Glomerular endothelial cell (primary cell): ENCODE measurements around the gene MPV17. TPM values are rescaled to one million over a fixed set of nuclear protein-coding genes. Genes with fewer than 3 reads are reported as not detected.
"Not testable (repeated sequence)": the region's sequence is repeated elsewhere in the genome, so short reads cannot be mapped to it uniquely, and the experiment has no call there.

Source experiments
- DNase-seq: peaks from one replicate; pipeline ENCODE4 v3.0.0-alpha.2; 2011; ENCODE audit warnings: low read depth, low spot score; ENCODE audit errors: extremely low read depth
- total RNA-seq: library from RNA; depleted of rRNA; stranded (reverse); fragments of >200 nt; gene quantifications from 2 replicates; pipeline ENCODE4 v1.2.3, GENCODE V29; 2015

MPV17 gene, protein sequence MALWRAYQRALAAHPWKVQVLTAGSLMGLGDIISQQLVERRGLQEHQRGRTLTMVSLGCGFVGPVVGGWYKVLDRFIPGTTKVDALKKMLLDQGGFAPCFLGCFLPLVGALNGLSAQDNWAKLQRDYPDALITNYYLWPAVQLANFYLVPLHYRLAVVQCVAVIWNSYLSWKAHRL
- 103 and 117 TPM in 2 replicates for total RNA-seq

DNA sequence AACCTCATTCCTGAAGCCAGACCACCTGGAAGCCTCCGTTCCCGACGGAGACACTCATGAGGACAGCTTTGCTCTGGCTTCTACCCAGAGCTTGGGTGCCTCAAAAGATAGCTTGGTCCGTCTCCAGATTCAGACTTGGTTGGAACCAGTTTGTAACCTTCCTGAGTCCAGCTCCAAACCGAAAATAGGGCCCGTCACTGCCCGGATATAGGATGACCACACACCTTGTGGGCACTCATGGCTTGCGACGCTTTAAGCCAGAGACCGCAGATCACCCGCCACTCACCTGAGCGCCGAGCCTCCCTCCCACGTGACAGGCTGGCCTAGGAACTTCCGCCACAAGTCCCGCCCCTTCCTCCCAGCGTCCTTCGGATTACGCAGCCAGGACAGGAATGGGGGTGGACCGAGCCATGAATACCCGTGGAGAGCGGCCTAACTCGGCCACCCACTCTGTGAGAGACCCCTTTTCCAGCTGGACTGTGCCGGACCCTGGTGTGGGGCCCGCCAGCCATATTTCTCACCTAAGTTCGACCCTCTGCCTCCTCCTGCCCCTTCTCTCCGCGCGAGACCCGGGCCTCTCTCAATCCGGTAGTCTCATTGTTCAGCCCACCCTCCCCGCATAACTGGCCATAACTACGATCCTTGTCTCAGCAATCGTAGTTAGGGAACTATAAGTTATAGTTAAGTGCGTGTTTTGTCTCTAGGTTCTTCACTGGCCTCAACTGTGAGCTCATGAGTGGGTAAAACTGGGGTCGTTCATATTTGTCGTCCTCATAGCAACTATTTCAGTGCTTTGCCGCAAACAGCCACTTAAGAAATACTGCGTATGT, at the start of gene MPV17:
MPV17 (minus strand) TSS at position 332 of the 830 bp plus-strand sequence. CDS start 580 bp downstream, outside the sequence.
- no peak for DNase-seq

DNA sequence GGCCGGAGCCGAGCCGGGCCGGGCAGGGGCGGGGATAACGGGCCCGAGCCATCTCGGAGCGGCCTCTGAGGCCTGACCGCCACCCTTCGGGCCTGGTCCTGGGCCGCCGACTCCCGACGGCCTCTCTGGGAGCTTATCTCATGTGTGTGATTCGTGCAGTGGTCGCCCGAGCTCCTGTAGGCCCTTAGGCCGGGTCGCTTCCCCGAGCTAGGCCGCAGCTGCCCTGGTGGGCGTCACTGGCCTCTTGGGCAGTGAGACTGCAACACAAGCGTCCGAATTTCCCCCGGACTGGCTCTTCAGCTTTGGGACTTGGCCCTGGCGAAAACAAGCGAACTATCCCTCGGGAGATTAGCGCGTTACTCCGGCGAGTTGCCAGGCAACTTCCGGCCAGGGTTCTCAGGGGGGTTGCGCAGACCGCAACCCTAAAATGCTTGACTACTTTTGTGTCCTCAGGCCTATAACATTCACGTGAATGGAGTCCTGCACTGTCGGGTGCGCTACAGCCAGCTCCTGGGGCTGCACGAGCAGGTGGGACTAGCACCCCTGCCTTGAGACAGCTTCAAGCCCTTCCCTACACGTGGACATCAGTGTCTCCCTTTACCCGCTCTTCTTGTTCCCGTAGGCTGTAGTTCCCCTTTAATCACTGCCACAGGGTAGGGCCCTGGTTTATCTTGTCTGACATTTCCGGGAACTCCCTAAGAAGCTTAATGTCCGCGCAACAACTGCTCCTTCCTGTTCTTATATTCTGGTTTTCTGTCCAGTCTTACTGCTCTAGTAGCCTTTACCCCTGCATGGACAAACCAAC, 48.1 kb upstream of the MPV17 start:
- DNase-seq: no peak

DNA sequence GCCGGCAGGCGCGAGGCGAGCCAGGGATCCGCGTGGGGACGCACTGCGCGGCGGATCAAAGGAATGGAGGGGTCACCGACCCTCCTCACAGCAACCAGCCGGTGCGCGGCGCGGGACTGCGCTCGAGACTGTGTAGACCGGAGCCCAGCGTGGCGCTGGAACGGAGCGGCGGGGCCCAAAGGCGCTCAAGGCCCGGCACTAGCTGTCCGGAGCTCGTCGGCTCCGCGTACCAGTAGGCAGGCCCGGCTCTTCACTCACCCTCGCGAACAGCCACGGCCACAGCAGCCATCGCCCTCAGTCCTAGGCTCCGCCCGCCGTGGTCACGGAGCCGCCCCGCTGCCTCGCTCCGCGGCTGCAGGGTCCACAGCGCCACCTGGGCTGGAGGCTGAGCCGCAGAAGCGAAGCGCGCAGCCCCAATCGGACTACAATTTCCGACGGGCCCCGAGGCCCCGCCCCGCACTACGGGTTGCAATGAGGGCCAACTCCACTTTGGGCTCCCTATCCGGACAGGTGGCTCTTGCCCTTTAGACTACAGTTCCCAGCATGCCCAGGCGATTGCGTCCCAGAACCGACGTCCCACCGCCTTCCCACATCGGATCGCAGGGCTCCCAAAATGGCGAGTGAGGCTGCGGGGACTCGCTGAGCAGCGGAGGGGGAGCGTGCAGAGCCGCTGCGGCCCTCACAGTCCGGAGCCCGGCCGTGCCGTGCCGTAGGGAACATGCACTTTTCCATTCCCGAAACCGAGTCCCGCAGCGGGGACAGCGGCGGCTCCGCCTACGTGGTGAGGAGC, 47.3 kb upstream of the MPV17 start, which contains the start of the genes EIF2B4 and SNX17:
EIF2B4 (minus strand) TSS at position 313 of the 790 bp plus-strand sequence; CDS start at position 289, 24 bp downstream.
SNX17 (plus strand) TSS at position 591 of the 790 bp plus-strand sequence; CDS start at position 719, 128 bp downstream.
- DNase-seq: peak; percentile 90

DNA sequence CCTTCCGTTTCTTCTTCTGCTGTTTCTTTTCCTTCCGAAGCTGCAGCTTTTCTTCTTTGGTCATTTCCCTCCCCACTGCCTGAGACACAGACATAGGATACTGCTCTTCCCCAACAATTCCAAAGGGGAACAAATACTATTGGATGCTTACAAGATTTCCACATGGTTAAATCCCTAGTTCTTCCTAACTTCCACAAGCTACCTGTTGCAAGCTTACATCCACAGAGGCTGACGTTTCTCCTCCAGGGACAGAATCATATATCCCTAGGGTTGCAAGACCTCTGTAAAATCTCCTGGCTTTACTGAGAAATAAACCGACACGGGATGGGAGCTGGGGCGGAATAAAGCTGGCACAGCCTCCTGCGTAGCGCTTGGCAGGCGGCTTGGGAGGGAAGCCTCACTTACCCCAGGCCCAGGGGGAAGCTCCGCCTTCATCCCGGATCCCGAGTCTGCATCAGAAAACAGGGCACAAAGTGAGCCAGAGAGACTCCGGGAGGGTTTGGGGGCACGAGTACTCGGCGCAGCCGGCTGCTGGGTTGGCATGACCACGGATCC, 46.7 kb upstream of the MPV17 start:
- DNase-seq: no peak

DNA sequence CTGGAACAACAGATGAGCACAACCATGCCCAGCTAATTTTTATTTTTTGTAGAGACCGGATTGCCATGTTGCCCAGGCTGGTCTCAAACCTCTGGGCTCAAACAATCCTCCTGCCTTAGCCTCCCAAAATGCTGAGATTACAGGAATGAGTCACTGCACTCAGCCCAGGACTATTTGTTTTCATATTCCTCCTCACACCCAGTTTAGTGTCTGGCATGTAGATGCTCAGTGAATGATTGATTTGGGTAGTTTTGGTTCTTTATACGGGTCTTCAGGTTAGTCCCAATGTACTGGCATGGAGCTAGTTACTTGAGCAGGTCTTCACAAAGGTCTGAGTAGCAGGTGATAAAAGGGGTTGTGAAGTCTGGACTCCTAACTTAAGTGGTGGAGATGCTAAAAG, 41.0 kb upstream of the MPV17 start:
- no peak for DNase-seq

DNA sequence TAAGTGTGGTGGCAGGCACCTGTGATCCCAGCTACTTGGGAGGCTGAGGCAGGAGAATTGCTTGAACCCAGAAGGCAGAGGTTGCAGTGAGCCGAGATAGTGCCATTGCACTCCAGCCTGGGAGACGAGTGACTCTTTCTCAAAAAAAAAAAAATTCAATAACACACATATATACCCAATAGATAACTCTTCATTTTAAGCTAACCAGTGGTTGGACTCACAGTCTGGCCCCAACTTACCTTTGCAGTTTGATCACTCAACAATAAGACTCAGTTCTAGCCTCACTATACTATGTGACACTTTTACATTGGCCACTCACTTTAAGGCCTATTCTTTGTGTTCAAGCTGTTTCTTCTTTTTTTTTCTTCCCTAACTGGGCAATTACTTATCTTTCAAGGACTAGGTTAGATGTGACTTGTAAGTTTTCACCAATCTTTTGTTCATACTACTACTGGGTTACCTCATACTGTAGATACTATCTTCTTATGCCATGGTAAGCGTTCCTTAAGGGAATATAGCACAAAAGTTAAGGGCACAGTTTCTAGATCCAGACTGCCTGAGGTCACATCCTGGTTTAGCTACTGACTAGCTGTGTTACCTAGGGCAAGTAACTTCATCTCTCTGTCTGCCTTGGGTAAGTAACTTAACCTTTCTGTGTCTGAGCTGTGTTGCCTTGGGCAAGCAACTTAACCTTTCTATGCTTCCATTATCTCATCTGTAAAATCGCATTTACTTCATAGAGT, 40.0 kb upstream of the MPV17 start:
- no peak for DNase-seq

DNA sequence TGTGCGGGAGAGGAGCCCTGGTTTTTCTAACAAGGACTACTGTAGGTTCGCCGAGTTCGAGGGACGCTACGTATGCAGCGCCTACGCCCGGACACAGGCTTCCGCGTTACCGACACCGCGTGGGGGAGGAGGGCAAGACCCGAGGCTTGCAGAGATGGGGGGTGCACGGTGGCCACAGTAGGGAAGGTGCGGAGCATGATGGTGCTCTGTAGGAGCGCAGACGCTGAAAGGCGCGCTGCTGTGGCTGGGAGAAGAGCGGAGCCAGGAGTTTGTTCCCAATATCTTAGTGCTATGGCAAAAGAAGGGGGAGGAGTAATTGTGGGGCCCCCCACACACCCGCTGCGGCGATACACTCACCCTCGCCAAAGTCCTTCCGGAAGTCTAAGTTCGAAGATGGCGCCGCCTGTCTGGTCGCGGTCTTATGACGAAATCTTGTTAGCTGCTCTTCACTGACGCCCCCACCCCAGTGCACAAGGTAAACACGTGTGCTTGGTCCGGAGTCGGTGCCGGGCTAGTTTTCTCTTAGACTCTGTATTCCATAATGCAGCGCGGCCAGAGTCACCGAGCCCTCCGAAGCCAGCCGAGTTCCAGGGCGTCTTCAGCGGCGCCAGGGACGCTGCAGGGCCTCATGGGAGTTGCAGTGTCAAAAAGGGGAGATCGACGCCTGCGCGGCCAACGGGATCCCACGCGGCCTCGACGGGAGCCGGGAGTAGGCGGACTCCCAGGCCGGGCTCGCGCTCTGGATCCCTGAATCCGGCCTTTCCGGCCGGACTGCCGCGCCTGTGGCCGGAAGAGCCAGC, 33.7 kb upstream of the MPV17 start, which contains the start of gene GTF3C2:
GTF3C2 (minus strand) TSS at position 383 of the 800 bp plus-strand sequence. CDS start 13,210 bp downstream, outside the sequence.
- peak; percentile 85 for DNase-seq

DNA sequence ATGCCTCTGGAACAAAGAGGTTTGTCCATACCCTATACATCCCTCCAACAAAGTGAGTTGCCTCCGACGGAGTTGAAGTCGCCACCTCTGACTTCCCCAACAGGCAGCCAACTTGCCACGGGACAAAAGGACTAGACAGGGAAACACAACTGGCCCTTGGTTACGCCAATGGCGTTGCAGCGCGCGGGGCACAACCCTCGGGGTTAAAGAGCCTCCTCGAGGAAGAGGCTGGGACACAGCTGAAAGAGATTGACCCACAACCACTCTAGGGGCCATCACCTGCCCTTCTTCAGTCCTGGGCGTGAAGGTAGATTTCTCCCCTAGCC, 33.1 kb upstream of the MPV17 start:
- DNase-seq: no peak

DNA sequence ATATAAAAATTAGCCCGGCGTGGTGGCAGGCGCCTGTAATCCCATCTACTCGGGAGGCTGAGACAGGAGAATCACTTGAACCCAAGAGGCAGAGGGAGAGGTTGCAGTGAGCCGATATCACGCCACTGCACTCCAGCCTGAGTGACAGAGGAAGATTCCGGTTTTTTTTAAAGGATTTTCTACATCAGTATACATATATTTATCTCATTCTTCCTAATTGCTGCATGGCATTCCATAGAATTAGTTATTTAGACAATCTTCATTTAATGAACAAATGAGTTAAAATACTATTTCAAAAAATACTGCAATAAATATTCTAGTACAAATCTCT, 31.7 kb upstream of the MPV17 start:
- no peak for DNase-seq

DNA sequence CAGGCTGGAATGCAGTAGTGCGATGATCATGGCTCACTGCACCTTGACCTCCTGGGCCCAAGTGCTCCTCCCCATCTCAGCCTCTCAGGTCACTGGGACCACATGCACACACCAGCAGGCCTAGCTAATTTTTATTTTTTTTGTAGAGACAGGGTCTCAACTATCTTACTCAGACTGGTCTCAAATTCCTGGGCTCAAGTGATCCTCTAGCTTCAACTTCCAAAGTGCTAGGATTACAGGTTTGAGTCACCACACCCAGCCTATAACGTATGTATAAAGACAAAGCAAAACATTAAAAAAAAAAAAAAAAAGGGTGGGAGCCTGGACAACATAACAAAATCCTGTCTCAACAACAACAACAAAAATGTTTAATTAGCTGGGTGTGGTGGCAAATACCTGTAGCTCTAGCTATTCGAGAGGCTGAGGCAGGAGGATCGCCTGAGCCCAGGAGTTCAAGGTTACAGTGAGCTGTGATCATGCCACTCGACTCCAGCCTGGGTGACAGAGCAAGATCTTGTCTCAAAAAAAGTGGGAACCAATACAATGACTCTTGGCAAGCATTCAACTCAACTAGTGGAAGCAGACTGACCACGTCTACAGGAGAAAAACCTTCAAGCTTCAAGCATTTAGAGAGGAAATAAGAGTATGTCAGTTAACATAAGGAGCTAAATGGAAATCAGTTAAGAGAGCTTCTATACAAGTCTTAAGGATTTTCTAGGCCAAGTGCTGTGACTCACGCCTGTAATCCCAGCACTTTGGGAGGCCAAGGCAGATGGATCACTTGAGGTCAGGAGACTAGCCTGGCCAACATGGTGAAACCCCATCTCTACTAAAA, 31.1 kb upstream of the MPV17 start:
- no peak for DNase-seq

DNA sequence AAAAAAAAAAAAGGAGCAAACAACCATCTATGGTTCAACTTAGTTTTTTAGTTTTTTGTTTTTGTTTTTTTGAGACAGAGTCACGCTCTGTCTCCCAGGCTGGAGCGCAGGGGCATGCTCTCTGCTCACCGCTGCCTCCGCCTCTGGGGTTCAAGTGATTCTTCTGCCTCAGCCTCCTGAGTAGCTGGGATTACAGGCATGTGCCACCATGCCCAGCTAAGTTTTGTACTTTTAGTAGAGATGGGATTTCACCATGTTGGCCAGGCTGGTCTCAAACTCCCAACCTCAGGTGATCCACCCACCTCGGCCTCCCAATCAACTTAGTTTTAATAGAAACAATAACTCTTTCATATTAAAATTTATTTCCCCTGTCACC, 30.5 kb upstream of the MPV17 start:
- not testable (repeated sequence) for DNase-seq

DNA sequence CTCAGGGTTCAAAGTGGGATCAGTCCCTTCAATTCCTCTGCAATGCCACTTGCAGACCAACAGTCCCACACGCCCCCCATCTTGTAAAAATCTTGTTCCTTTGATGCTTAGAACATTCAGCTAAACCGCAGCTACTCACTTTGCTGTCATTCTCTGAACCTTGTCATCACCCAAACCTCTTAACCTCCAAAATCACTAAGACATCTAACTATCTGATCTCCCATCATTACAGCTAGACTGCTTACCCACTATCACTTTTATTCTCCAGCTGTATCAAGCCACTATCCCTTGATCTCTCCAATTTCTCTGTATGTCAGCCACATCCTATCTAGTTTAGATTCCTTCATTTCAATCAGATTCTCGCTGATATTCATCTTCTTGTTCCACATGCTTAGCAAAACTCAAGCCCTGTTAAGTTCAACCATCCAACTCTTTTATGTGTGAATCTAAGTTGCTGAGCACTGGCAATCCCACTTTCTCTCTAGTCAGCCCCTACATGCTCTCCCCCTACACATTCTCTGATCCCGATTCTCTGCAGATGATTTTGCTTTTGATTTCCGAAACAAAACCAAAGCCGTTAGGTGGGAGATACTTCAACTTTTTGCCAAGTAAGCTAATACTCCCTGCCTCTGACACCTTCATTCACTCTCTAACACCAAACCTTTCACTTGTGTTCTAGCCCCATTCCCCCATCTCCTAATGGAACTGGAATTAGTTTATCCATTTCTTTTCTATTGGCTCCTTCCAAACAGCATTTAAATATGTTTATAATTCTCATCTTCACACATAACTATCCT, 29.1 kb upstream of the MPV17 start:
- DNase-seq: no peak

DNA sequence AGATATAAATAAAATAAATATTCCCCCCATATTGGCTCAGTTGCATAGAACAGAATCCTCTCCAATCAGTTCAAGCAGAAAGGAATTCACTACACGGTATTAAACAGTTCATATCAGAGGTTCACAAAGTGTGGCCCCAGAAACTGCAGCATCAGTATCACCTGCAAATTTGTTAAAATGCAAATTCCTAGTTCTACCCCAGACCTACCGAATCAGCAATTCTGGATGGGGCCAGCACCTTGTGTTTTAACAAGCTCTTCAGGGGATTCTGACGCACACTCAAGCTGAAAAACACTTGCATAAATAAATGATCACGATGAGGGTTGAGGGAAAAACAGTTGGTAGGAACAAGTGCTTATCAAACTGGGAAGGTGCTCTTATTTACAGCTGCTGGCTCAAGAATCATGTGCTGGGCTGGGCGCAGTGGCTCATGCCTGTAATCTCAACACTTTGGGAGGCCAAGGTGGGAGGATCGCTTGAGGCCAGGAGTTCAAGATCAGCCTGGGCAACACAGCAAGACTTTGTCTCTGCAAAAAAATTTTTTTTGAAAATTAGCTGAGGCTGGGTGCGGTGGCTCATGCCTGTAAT, 27.3 kb upstream of the MPV17 start:
- no peak for DNase-seq

DNA sequence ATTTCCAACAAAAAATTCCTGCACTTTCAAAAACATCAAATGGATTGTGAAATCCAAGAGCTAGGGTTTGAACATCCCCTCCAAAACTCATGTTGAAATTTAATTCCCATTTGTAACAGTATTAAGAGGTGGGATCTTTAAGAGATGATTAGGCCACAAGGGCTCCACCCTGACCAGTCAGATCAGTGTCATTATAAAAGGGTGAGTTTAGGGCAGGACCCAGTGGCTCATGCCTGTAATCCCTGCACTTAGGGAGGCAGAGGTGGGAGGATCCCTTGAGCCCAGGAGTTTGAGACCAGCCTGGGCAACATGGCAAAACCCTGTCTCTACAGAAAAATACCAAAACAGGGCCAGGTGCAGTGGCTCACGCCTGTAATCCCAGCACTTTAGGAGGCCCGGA, 24.7 kb upstream of the MPV17 start:
- DNase-seq: no peak

DNA sequence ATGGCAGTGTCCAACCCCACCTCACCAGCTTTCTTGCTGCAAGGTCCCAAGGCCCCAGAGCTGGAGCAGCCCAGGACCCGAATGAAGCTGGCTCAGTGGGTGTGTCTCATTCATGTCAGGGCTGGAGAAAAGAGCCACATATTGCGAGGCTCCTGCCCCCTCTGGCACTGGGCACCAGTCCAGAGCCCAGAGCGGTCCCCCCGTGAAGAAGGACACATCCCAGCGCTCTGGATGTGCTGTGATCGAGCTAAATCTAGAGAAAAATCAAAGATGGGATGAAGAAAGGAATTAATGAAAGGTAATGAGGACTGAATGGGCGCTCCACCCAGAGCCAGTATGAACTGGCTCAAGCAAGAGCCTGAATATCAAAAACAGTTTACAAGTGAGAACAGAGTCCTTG, 13.3 kb upstream of the MPV17 start:
- no peak for DNase-seq

DNA sequence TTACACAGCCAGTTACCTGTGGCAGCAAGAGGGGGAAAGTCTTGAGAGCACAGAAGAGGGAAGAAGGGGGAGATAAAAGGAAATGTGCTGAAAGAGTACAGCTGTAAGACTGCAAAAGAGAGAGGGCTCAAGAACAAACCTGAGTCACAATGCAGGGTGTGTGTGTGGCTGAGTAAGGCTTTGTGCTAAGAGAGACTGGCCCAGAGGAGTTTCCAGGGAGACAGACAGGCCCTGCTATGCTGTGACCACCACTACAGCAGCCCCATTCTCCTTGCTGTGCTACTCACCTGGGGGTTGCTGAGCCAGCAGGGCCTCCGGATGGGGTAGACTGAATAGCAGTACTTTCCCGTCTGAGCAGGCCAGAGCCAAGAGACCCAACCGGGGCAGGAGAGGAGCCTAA, 12.4 kb upstream of the MPV17 start:
- DNase-seq: no peak

DNA sequence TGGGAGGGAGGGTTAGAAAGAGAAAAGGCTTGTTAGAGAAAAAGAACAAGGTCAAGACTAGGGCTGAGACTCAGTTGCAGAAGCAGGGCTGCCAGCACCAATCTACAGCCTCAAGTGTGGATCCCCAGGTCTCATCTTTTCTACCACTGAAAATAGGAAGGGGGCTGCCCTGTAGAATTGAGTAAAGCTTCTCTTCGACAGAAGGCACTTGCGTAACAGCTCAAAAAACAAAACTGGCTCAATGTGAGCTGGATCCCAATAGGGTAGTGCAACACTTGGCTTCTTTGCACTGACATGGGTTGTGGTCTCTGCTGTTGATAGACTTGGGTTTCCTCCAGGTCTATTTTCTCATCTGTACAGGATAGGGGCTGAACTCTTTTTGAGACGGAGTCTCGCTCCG, 1.8 kb upstream of the MPV17 start:
- no peak for DNase-seq
